Neutrophil (primary cell): Measurements from ENCODE around the gene CMKLR1.

Experiments
- H3K27ac ChIP-seq: fragments of 200-600 bp; sonication (generic); 2 replicates; pipeline ENCODE4 v1.5.1; 2016; ENCODE audit warnings: mild to moderate bottlenecking, moderate library complexity
- H3K27me3 ChIP-seq: fragments of 200-600 bp; sonication (generic); 2 replicates; pipeline ENCODE4 v1.6.0; 2016; ENCODE audit warnings: mild to moderate bottlenecking
- H3K36me3 ChIP-seq: fragments of 200-600 bp; sonication (generic); 2 replicates; pipeline ENCODE4 v1.5.1; 2017
- H3K4me1 ChIP-seq, 2 experiments: fragments of 200-600 bp in 1 of 2; sonication (generic) in 1 of 2; 1 replicate in 1 of 2; 2 replicates in 1 of 2; pipeline versions ENCODE4 v1.5.1 to v1.6.1; 2013 to 2016; ENCODE audit warnings: low read depth in 1 of 2, low read length in 1 of 2, mild to moderate bottlenecking in 1 of 2, moderate library complexity in 1 of 2; ENCODE audit not compliant: control insufficient read depth in 1 of 2, insufficient read depth in 1 of 2
- H3K4me3 ChIP-seq, 2 experiments: fragments of 200-600 bp in 1 of 2; sonication (generic) in 1 of 2; 1 replicate in 1 of 2; 2 replicates in 1 of 2; pipeline ENCODE4 v1.5.1; 2013 to 2016; ENCODE audit warnings: low read depth in 1 of 2, low read length in 1 of 2, mild to moderate bottlenecking in 1 of 2, moderate library complexity in 1 of 2
- H3K9me3 ChIP-seq: fragments of 200-600 bp; sonication (generic); 2 replicates; pipeline ENCODE4 v1.5.1; 2016
- TF ChIP-seq, protein P1 (sequence below): fragments of 200-600 bp; sonication (generic); IDR thresholded peaks from 2 replicates; pipeline ENCODE4 v1.5.1; 2016; ENCODE audit warnings: antibody characterized with exemption

Gene CMKLR1

DNA sequence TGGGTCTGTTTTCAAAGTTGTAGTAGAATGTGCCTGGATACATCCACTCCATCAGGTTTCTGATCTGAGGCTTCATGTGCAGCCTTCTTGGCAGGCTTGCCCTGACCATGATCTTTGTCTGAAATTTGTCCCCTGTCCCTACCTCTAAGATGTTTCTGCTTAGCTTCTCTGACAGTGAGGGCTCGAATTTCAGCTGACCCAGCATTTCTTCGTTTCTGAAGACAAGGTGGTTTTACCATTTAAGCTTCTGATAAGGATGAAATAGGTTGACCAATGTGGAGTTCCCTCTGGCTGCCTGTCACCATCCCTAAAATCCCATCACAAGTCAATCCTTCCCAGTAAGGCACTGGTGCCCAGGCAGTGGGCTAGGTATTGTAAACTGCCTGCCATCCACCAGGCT, 57.0 kb downstream of the CMKLR1 start:
- H3K27me3 ChIP-seq: peaks cover 23% of the 10 kb centered on the region
- no peaks in the 10 kb centered on the region for H3K4me1 ChIP-seq
- H3K27ac ChIP-seq: no peak overlapping the region
- H3K9me3 ChIP-seq: no peaks in the 10 kb centered on the region
- no peaks in the 10 kb centered on the region for H3K36me3 ChIP-seq
- no peak overlapping the region for H3K4me3 ChIP-seq
- TF ChIP-seq, protein P1, sequence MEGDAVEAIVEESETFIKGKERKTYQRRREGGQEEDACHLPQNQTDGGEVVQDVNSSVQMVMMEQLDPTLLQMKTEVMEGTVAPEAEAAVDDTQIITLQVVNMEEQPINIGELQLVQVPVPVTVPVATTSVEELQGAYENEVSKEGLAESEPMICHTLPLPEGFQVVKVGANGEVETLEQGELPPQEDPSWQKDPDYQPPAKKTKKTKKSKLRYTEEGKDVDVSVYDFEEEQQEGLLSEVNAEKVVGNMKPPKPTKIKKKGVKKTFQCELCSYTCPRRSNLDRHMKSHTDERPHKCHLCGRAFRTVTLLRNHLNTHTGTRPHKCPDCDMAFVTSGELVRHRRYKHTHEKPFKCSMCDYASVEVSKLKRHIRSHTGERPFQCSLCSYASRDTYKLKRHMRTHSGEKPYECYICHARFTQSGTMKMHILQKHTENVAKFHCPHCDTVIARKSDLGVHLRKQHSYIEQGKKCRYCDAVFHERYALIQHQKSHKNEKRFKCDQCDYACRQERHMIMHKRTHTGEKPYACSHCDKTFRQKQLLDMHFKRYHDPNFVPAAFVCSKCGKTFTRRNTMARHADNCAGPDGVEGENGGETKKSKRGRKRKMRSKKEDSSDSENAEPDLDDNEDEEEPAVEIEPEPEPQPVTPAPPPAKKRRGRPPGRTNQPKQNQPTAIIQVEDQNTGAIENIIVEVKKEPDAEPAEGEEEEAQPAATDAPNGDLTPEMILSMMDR: no peak

DNA sequence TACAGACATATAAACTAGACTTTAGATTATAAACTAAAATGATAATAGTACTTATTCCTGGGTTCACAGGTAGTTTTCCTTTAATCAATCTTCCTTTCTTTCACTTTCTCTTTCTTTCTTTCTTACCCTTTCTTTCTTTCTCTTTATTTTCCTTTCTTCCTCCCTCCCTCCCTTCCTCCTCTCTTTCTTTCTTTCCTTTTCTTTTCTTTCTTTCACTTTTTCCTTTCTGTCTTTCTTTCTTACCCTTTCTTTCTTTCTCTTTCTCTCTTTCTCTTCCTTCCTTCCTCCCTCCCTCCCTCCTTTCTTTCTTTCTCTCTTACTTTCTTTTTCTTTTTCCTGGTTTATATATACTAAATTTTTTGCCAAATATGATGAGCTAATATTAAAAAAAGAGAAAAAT, 61.5 kb downstream of the CMKLR1 start:
- TF ChIP-seq, protein P1: no peak

DNA sequence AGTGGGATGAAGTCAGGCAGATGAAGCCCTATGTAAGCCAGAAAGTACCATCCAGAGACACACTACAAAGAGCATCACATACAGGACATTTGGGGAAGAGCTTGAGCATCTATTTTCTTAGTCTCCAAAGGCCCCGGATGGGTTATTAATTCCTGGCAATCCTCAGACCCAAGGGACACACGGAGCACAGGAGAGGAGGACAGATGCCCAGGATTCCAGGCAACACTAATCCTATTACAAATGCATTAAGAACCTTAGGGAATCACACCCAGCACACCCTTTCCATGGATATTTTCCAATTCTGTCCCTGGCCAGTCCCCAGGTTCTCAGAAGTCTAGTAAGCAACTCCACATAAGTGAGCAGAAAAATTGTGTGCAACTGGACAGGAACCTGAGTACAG, 65.9 kb downstream of the CMKLR1 start:
- H3K36me3 ChIP-seq: no peaks in the 10 kb centered on the region
- H3K4me3 ChIP-seq: no peak overlapping the region
- no peaks in the 10 kb centered on the region for H3K9me3 ChIP-seq
- H3K4me1 ChIP-seq: no peaks in the 10 kb centered on the region
- no peaks in the 10 kb centered on the region for H3K27me3 ChIP-seq
- H3K27ac ChIP-seq: no peak overlapping the region
- TF ChIP-seq, protein P1: no peak

More for the DNA sequence above, 61.5 kb downstream of the CMKLR1 start:
- Histone ChIP-seq H3K4me1 (no peaks in the 10 kb centered on the region), H3K36me3 (no peaks in the 10 kb centered on the region), H3K9me3 (no peaks in the 10 kb centered on the region), H3K4me3 (no peak overlapping the region), H3K27ac (no peak overlapping the region), H3K27me3 (peaks cover 5% of the 10 kb centered on the region)

DNA sequence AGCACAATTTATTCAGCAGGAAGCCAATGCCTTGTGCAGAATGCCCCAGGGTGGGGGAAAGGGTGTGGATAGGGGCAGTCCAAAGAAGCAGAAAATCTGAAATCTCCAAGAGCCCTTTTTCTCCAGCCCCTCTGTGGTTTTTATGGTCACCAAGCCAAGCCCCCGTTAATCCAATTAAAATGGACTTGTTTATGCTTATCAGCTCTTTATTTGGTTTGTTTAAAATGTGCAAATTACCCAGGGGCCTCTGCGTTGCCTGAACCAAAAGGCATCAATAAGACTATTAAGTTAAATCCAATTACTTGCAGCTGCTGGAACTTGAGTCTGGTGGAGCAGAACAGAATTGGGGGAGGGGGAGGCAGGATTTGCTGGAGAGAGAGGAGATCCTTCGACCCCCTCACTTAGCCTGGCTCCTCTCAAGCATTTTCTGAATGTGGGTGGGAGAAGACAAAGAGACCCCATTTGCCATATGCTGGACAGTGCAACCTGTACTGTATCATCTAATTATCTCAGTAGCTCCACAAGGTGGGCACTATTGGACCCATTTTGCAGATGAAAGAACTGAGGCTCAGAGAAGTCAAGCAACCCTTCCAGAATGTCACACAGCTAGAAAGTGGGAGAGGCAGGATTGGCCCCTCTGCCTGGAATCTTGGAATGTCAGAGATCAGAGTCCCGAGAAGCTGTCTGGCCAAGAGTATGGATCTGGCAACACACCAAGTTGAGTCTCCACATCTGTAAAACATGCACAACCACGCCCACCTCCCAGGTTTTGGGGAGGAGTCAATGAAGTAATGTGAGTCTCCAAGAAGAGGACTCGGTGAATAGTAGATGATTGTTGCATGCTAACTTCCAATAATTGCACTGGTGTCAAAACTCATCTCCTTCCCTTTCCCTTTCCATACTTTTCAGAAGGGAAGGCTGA, 66.9 kb downstream of the CMKLR1 start:
- H3K36me3 ChIP-seq: no peaks in the 10 kb centered on the region
- H3K9me3 ChIP-seq: no peaks in the 10 kb centered on the region
- no peaks in the 10 kb centered on the region for H3K4me1 ChIP-seq
- TF ChIP-seq, protein P1: no peak
- no peak overlapping the region for H3K4me3 ChIP-seq
- H3K27me3 ChIP-seq: no peaks in the 10 kb centered on the region
- no peak overlapping the region for H3K27ac ChIP-seq

DNA sequence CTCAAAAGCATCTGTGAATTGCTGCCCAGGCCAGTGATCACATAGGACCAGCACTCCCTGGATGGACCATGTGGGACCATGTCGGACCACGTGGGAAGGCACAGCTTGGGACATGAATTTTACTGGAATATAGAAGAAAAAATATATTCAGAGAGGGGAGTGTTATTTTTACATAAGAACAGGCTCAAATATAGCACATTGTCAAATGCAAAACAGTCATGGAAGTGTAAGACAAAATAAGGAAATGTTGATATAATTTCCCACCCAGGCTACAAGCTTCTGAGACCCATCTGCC, 68.3 kb downstream of the CMKLR1 start:
- no peaks in the 10 kb centered on the region for H3K9me3 ChIP-seq
- no peak overlapping the region for H3K4me3 ChIP-seq
- no peak overlapping the region for H3K27ac ChIP-seq
- no peaks in the 10 kb centered on the region for H3K27me3 ChIP-seq
- H3K4me1 ChIP-seq: no peaks in the 10 kb centered on the region
- no peaks in the 10 kb centered on the region for H3K36me3 ChIP-seq
- TF ChIP-seq, protein P1: no peak
